Parathyroid adenoma (tissue), 2 donors: ENCODE data around the gene ADPRH.

Experiments used
- H2AFZ ChIP-seq: fragments of 300-600 bp; sonication (generic); one replicate; pipeline ENCODE4 v1.7.0; 2017; ENCODE audit warnings: antibody characterized with exemption, mild to moderate bottlenecking
- H3K27ac ChIP-seq: fragments of 300-600 bp; sonication (generic); one replicate; pipeline ENCODE4 v1.7.0; 2017
- H3K27me3 ChIP-seq: fragments of 300-600 bp; sonication (generic); one replicate; pipeline ENCODE4 v1.7.0; 2017; ENCODE audit warnings: low read length; ENCODE audit not compliant: control insufficient read depth, insufficient read depth
- H3K36me3 ChIP-seq: fragments of 300-600 bp; sonication (generic); one replicate; pipeline ENCODE4 v1.7.0; 2017; ENCODE audit warnings: low read length; ENCODE audit not compliant: control insufficient read depth, insufficient read depth
- H3K4me1 ChIP-seq: fragments of 300-600 bp; sonication (generic); one replicate; pipeline ENCODE4 v1.7.0; 2017; ENCODE audit warnings: control low read depth
- H3K4me2 ChIP-seq: fragments of 300-600 bp; sonication (generic); one replicate; pipeline ENCODE4 v1.7.0; 2017; ENCODE audit warnings: low read length
- H3K4me3 ChIP-seq: fragments of 300-600 bp; sonication (generic); one replicate; pipeline ENCODE4 v1.7.0; 2017; ENCODE audit warnings: low read depth, low read length
- H3K79me2 ChIP-seq: fragments of 300-600 bp; sonication (generic); one replicate; pipeline ENCODE4 v1.7.0; 2017; ENCODE audit warnings: control low read depth
- H3K9ac ChIP-seq: fragments of 300-600 bp; sonication (generic); one replicate; pipeline ENCODE4 v1.7.0; 2017; ENCODE audit warnings: mild to moderate bottlenecking
- H3K9me3 ChIP-seq: fragments of 300-600 bp; sonication (generic); one replicate; pipeline ENCODE4 v1.7.0; 2017; ENCODE audit warnings: low read length; ENCODE audit not compliant: control insufficient read depth
- CTCF ChIP-seq: fragments of 300-600 bp; sonication (generic); IDR thresholded peaks from one replicate; pipeline ENCODE4 v1.7.0; 2017; ENCODE audit warnings: antibody characterized with exemption, mild to moderate bottlenecking
- donor health status: primary hyperparathyroidism.

The ADPRH gene

GRCh38 chr3:119625451-119626153 lies 46.3 kb downstream of the ADPRH start:
- no peak overlapping the region for H3K4me2 ChIP-seq
- no peak overlapping the region for H3K9ac ChIP-seq
- peak overlapping the region; percentile 75 for H2AFZ ChIP-seq
- H3K4me3 ChIP-seq, result no peak overlapping the region
- peak overlapping the region; percentile 72 for H3K27ac ChIP-seq
- no peak for TF ChIP-seq CTCF
- H3K36me3 ChIP-seq, result no peaks in the 10 kb centered on the region
- H3K79me2 ChIP-seq, result no peaks in the 10 kb centered on the region
- H3K27me3 ChIP-seq, result no peaks in the 10 kb centered on the region
- H3K9me3 ChIP-seq, result no peaks in the 10 kb centered on the region
- peaks cover 51% of the 10 kb centered on the region for H3K4me1 ChIP-seq

- H2AFZ ChIP-seq, result peak overlapping the region; percentile 75
- H3K27ac ChIP-seq, result peak overlapping the region; percentile 72
- H3K4me3 ChIP-seq, result no peak overlapping the region
- no peaks in the 10 kb centered on the region for H3K79me2 ChIP-seq
- no peak overlapping the region for H3K9ac ChIP-seq
- TF ChIP-seq CTCF, result no peak
- H3K9me3 ChIP-seq, result no peaks in the 10 kb centered on the region
- no peaks in the 10 kb centered on the region for H3K36me3 ChIP-seq
- peaks cover 45% of the 10 kb centered on the region for H3K4me1 ChIP-seq
- no peaks in the 10 kb centered on the region for H3K27me3 ChIP-seq
- no peak overlapping the region for H3K4me2 ChIP-seq
These were observed 46.9 kb downstream of the ADPRH start for GRCh38 chr3:119626196-119626595.

- H3K9me3 ChIP-seq, result no peaks in the 10 kb centered on the region
- no peak overlapping the region for H3K9ac ChIP-seq
- TF ChIP-seq CTCF, result no peak
- no peaks in the 10 kb centered on the region for H3K79me2 ChIP-seq
- no peak overlapping the region for H3K4me3 ChIP-seq
- no peaks in the 10 kb centered on the region for H3K27me3 ChIP-seq
- no peak overlapping the region for H3K4me2 ChIP-seq
- H3K4me1 ChIP-seq, result peaks cover 39% of the 10 kb centered on the region
- H3K27ac ChIP-seq, result peak overlapping the region; percentile 47
- H3K36me3 ChIP-seq, result no peaks in the 10 kb centered on the region
- peak overlapping the region; percentile 69 for H2AFZ ChIP-seq
These were observed 48.2 kb downstream of the ADPRH start for GRCh38 chr3:119627461-119627860.

- peaks cover 39% of the 10 kb centered on the region for H3K4me1 ChIP-seq
- H3K9ac ChIP-seq, result no peak overlapping the region
- H2AFZ ChIP-seq, result no peak overlapping the region
- no peaks in the 10 kb centered on the region for H3K9me3 ChIP-seq
- no peaks in the 10 kb centered on the region for H3K27me3 ChIP-seq
- H3K79me2 ChIP-seq, result no peaks in the 10 kb centered on the region
- TF ChIP-seq CTCF, result no peak
- H3K4me2 ChIP-seq, result no peak overlapping the region
- no peak overlapping the region for H3K4me3 ChIP-seq
- peak overlapping the region; percentile 47 for H3K27ac ChIP-seq
- no peaks in the 10 kb centered on the region for H3K36me3 ChIP-seq
These were observed 49.1 kb downstream of the ADPRH start for GRCh38 chr3:119628390-119628789.
